Measurements from ENCODE around the gene MYADML2. TPM values are rescaled to one million over a fixed set of nuclear protein-coding genes. Genes with fewer than 3 reads are reported as not detected.
A peak's percentile ranks its signal among the peaks of the same experiment; 100 is the strongest.

The MYADML2 gene
- total RNA-seq, 2 experiments from 2014 or later = not detected

- Mint-ChIP-seq H3K4me1 (ENCODE audit: low read depth) (peaks cover 12% of the 10 kb centered on the region), H3K36me3 (ENCODE audit: low read depth) (peaks cover 13% of the 10 kb centered on the region), H3K27me3 (no peaks in the 10 kb centered on the region), H3K27ac (no peak overlapping the region), H3K4me3 (peak overlapping the region; percentile 84), H3K9me3 (no peaks in the 10 kb centered on the region)
- intact Hi-C loops (cut with micrococcal nuclease) = no loop called here
- ATAC-seq (no peak), DNase-seq (no peak)
- ChIA-PET CTCF (no interaction called here), POLR2A (interaction anchor here (1.6 kb wide), 2 partner anchors 13 to 16 kb away, joined by 6 read pairs; partner anchors contain the start of gene MAFG)
- TF ChIP-seq CTCF (IDR thresholded peaks at IDR 0.05) = no peak
Measured at GRCh38 chr17:81910840-81911276, 36.2 kb downstream of the MYADML2 start.

- Mint-ChIP-seq H3K9me3 (no peaks in the 10 kb centered on the region), H3K4me3 (peak overlapping the region; percentile 84), H3K4me1 (ENCODE audit: low read depth) (peaks cover 11% of the 10 kb centered on the region), H3K27ac (no peak overlapping the region), H3K27me3 (no peaks in the 10 kb centered on the region), H3K36me3 (ENCODE audit: low read depth) (peaks cover 13% of the 10 kb centered on the region)
- intact Hi-C loops (cut with micrococcal nuclease) = no loop called here
- ATAC-seq (no peak), DNase-seq (no peak)
- POLR2A ChIA-PET = interaction anchor here (1.1 to 2.2 kb wide), 8 partner anchors 12 to 196 kb away, joined by 3 to 7 read pairs (median 5); partner anchors contain the start of genes ARHGDIA and MAFG
- TF ChIP-seq CTCF (IDR thresholded peaks at IDR 0.05) = no peak
- CTCF ChIA-PET = interaction anchor here (0.7 kb wide), 1 partner anchor 41 kb away, joined by 3 read pairs; no protein-coding TSS in a partner anchor
Measured at GRCh38 chr17:81909966-81910839, 36.8 kb downstream of the MYADML2 start.

- intact Hi-C loops (cut with micrococcal nuclease) = no loop called here
- TF ChIP-seq CTCF (IDR thresholded peaks at IDR 0.05) = no peak
- Mint-ChIP-seq H3K4me3 (peak overlapping the region; percentile 84), H3K36me3 (ENCODE audit: low read depth) (peaks cover 11% of the 10 kb centered on the region), H3K27me3 (no peaks in the 10 kb centered on the region), H3K4me1 (ENCODE audit: low read depth) (peaks cover 11% of the 10 kb centered on the region), H3K9me3 (no peaks in the 10 kb centered on the region), H3K27ac (no peak overlapping the region)
- no peak for ATAC-seq
- ChIA-PET CTCF (interaction anchor here (0.7 kb wide), 1 partner anchor 40 kb away, joined by 3 read pairs; no protein-coding TSS in a partner anchor), POLR2A (interaction anchor here (0.6 to 2.2 kb wide), 8 partner anchors 8 to 195 kb away, joined by 3 to 7 read pairs (median 4); partner anchors contain the start of gene ARHGDIA)
- no peak for DNase-seq
Measured at GRCh38 chr17:81909231-81909630, 37.8 kb downstream of the MYADML2 start.

- ChIA-PET CTCF (interaction anchor here (1.2 kb wide), 1 partner anchor 9 kb away, joined by 3 read pairs; the partner anchor contains the start of gene SIRT7), POLR2A (interaction anchor here (0.6 to 2.2 kb wide), 5 partner anchors 8 to 36 kb away, joined by 3 to 7 read pairs (median 4); no protein-coding TSS in a partner anchor)
- no peaks in the 10 kb centered on the region for H3K27me3 Mint-ChIP-seq
Measured at GRCh38 chr17:81908793-81909192, 38.2 kb downstream of the MYADML2 start.

More at GRCh38 chr17:81908793-81909192, 38.2 kb downstream of the MYADML2 start:
- DNase-seq (no peak), ATAC-seq (no peak)
- Mint-ChIP-seq H3K36me3 (ENCODE audit: low read depth) (peaks cover 10% of the 10 kb centered on the region), H3K4me3 (no peak overlapping the region), H3K27ac (no peak overlapping the region), H3K4me1 (ENCODE audit: low read depth) (peaks cover 11% of the 10 kb centered on the region), H3K9me3 (no peaks in the 10 kb centered on the region)
- no peak for TF ChIP-seq CTCF (IDR thresholded peaks at IDR 0.05)
- intact Hi-C loops (cut with micrococcal nuclease) = no loop called here

Data from activated CD8-positive, alpha-beta T cell treated with anti-CD3 and anti-CD28 coated beads for 36 hours (primary cell).